Stimulated activated CD8-positive, alpha-beta memory T cell treated with anti-CD3 and anti-CD28 coated beads, Interleukin-4, amount 100 ng/mL, for 48 hours (primary cell): Measurements from ENCODE around the gene MVK.
"Not testable (repeated sequence)": the region's sequence is repeated elsewhere in the genome, so short reads cannot be mapped to it uniquely, and the experiment has no call there.

ENCODE experiments used
- DNase-seq: peaks from one replicate; pipeline ENCODE4 v3.0.0-alpha.2; 2020

The MVK gene

DNA sequence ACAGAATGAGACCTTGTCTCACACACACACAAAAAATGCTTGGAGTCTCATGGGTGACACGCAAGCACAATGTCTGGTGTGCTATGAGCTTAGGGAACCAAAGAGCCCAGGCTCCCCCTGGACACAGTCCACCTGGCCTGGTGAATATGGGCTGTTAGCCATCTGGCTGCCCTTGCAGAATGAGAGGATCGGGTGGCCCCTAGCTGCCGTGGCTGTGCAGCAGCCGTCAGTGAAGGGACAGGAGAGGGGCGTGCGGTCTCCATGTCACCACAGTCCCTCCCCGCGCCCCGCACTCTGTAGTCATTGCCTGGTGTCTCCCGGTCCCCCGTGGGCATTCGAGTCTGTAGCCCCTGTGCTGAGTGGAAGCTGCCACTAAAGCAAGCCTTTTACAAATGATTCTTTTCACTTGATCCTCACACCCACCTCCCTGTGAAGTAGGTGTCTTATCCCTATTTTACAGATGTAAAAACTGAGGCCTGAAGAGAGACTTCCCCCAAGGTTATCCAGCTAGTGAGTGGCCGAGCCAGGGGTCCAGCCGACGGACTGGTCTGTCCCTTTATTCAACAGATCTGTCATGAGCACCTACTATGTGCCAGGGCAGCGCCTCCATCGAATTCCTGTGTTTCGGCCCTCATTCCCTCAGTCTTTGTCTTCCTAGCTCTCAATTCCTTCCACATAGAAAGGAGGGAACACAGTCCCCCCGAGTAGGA lies 18.8 kb downstream of the MVK start:
- no peak for DNase-seq

DNA sequence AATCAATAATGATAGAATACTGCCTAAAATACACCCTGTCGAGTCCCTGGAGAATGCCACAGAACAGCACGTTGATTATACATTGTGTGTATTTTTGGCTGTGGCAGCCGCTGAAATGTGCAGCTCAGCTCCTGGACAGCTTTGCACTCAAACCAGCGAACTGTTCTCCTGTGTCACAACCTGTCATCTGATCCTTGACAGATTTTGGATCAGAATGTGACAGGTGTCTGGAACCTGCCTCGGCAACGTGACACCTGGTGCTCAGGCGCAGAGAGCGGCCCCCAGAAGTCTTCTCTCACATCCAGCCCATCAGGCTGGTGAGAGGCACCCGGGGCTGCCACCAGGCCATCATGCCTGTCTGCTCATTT lies 19.3 kb downstream of the MVK start:
- no peak for DNase-seq

- no peak for DNase-seq
Observed at GRCh38 chr12:109594556-109595317, 21.1 kb downstream of the MVK start.

- DNase-seq: peak; percentile 65
Observed at GRCh38 chr12:109595321-109595902, 21.8 kb downstream of the MVK start.

DNA sequence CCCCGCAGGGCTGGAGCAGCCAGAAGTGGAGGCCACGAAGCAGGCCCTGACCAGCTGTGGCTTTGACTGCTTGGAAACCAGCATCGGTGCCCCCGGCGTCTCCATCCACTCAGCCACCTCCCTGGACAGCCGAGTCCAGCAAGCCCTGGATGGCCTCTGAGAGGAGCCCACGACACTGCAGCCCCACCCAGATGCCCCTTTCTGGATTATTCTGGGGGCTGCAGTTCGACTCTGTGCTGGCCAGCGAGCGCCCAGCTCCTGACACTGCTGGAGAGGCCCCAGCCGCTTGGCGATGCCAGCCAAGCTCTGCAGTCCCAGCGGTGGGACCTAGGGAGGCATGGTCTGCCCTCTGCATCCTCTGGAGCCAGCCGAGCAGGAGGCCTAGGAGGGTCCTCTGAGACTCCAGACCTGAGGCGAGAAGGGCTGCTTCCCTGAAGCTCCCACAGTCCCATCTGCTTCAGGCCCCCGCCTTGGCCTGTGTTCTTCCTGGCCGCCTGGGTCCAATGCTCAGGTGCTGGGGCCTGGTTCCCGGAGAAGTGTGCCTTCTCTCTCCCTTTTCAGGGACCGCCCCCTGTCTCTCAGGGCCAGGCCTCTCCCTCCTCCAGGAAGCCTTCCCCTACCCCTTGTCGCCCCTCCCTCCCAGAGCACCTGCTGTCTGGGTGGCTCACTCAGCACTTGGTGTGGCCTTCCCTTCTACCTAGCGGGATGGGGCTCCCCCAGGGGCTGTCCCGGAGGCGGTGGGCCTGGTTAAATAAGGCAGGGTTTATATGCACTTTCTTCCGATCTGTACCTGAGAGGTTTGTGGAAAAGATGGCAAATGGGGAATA lies 23.0 kb downstream of the MVK start:
- no peak for DNase-seq

DNA sequence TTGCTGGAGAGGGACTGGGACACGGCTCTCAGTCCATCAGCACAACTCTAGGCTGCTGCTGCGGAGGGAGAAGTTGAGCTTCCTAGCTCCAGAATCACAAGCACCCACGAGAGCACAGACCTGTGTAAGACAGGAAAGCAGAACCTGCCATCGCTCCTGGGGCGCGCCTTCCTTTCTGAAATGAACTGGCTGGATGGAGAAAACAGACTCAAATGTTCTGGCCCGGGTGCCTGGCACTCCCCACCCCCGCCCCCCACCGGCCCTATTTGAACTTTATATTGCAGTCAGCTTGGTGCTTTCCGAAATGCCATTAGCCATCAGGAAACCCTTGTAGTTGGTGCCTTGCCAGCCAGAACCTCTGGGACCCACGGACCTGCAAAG lies 23.8 kb downstream of the MVK start:
- no peak for DNase-seq

- peak; percentile 81 for DNase-seq
Observed at GRCh38 chr12:109597795-109598427, 24.3 kb downstream of the MVK start.

DNA sequence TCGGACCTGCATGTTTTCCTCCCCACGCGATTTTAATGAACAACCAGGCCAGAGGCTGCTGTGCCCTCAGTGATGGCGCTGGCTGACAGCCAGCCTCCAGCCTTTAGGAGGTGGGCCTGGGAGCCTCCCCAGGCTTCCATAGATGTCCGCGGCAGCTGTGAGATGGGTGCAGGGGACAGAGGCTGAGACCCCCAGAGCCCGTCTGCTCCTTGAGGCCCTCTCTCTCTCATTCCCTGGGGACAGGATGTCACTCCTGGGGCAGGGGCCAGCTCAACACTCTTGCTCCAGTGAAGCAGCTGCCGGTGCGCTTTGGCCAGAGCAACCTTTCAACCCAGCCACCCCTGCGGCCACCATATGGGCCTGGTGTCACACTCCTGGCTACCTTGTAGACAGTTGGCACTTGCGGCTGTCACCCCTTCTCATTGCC lies 24.8 kb downstream of the MVK start:
- no peak for DNase-seq

DNA sequence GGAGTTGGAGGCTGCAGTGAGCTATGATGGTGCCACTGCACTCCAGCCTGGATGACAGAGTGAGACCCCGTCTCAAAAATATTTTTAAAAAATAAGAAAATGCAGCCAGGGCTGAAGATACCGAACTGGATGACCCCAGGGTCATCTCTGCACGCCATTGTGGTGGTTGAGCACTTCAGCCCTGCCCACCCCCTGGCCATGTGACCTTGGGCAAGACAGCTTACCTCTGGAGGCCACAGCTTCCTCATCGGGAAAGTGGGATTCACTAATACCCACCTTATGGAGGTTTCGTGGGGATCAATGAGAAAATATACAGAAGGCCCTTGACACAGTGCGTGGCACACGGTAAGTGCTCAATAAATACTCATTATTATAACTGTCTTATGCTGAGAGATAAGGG lies 25.5 kb downstream of the MVK start:
- DNase-seq: no peak

DNA sequence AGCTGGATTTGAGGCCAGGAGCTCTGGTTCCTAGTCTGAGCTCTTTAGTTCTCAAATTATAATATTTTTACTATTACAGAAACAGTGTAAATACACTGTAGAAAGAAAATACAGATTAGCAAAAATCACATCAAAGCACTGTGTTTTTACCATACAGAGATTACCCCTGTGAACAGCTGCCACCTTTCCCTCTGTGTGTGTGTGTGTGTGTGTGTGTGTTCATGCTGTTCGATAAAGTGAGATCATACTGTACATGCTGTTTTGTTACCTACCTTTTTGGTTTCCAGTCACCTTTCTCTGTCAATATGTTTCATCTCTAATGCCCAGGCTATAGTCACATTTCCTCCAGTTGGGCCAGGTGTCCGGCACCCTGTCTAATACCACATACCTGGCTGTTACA lies 26.9 kb downstream of the MVK start:
- no peak for DNase-seq

DNA sequence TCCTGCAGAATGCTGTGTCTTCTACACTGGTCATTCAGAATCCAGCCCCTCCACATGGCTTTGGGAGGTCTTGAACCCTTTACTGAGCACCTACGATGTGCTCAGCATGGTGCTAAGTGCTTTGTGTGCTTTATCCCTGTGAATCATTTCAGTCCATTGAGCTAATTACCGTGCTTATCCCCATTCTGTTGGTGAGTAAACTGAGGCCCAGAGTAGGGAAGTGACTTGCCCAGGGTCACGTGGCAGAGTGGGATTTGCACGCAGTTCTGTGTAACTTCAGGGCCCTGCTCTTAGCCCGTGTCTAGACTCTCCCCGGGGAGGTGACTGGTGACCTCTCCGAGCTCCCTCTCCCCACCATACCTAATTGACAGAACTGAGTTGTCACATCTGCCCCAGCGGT lies 27.4 kb downstream of the MVK start:
- no peak for DNase-seq

DNA sequence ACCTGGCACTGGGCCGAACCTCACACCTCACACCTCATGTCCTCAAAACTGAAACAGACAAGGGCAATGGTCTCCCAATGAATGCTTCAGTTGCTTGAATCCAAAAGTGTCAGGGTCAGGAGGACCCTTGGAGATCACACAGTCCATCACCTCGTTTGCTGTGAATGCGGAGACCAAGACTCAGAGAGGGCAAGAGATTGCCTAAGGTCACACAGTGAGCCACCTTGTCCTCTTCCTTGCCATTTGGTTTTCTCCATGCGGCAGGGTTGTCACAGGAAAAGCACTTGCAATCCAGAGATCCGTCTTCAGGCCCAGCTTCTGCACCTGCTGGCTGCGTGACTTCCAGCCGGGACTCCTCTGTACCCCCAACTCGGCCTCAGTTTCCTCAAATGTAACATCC lies 28.0 kb downstream of the MVK start:
- DNase-seq: no peak

GRCh38 chr12:109602132-109602531 lies 28.5 kb downstream of the MVK start:
- not testable (repeated sequence) for DNase-seq

DNA sequence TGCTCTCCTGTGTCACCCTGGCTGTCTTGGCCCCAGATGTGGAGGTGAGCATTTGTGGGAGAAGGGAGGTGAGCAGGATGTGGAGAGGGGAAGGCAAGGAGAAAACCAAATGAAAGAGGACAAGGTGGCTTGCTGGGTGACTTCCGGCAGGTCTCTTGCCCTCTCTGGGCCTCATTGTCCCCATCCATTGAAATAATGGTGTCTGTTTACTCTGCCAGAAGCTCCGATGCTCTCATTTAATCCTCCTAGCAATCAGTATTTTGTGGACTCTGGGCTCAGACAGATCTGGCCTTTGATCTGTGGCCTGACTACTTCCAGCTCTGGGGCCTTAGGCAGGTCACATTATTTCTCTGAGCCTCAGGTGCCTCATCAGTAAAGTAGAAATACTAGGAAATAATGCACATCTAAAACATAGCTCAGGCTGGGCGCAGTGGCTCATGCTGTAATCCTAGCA lies 30.6 kb downstream of the MVK start:
- DNase-seq: no peak

DNA sequence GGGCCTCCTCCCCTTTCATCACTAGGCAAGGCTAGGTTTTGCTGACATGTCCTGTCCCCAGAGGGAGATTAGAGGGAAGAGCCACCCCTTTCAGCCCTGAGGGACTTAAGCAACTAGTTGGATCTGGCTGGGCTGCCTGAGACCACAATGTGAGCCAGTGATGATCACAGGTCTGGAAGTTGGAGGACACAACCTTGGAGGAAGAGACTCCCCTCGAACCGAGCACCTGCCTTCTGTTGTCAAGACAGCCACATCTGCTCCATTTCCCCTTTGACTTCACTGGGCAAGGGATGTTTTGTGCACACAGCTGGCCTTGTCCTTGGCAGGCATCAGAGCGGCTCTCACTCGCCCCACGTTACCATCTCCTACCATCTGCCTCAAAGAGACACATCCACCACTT lies 31.4 kb downstream of the MVK start:
- no peak for DNase-seq

GRCh38 chr12:109605599-109606228 lies 32.1 kb downstream of the MVK start:
- no peak for DNase-seq

- no peak for DNase-seq
Observed at GRCh38 chr12:109606320-109607028, 32.9 kb downstream of the MVK start.

- DNase-seq: no peak
Observed at GRCh38 chr12:109607618-109608017, 34.0 kb downstream of the MVK start.

GRCh38 chr12:109608270-109608669 lies 34.7 kb downstream of the MVK start:
- no peak for DNase-seq

GRCh38 chr12:109608793-109609192 lies 35.2 kb downstream of the MVK start:
- DNase-seq: no peak

GRCh38 chr12:109609342-109609741 lies 35.7 kb downstream of the MVK start:
- DNase-seq: no peak

DNA sequence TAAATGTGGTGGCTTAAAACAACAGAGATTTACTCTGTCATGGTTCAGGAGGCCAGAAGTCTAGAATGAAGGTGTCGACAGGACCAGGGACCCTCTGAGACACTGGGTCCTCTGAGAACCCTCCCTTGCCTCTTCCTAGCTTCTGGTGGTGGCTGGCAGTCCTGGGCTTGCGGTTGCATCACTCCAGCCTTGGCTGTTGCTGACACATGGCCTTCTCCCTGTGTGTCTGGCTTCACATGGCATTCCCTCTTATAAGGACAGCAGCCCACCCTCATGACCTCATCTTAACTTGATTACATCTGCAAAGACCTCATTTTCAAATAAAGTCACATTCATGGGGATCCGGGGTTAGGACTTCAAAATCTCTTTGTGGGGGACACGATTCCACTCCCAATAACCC lies 36.9 kb downstream of the MVK start:
- no peak for DNase-seq
